LNCaP clone FGC (cell line): ENCODE measurements around the gene PRKG1.

Experiments
- DNase-seq: peaks from one replicate; pipeline ENCODE4 v3.0.0-alpha.2; 2011; ENCODE audit warnings: low read depth
- H3K4me3 ChIP-seq: 2 replicates; pipeline ENCODE4 v1.5.1; 2011; ENCODE audit warnings: mild to moderate bottlenecking, low read depth, low read length, control low read depth
- CTCF ChIP-seq: IDR thresholded peaks from 2 replicates; pipeline ENCODE4 v1.5.1; 2012; ENCODE audit warnings: mild to moderate bottlenecking; ENCODE audit not compliant: control insufficient read depth, insufficient read depth; ENCODE audit errors: extremely low read depth

Gene PRKG1

GRCh38 chr10:51423121-51423452 is 348.8 kb downstream of the PRKG1 start:
- no peak for TF ChIP-seq CTCF
- no peak overlapping the region for H3K4me3 ChIP-seq
- no peak for DNase-seq

GRCh38 chr10:51425431-51425830 is 351.1 kb downstream of the PRKG1 start:
- TF ChIP-seq CTCF: no peak
- H3K4me3 ChIP-seq: no peak overlapping the region
- DNase-seq: no peak

GRCh38 chr10:51427758-51428157 is 353.5 kb downstream of the PRKG1 start:
- no peak for DNase-seq
- no peak overlapping the region for H3K4me3 ChIP-seq
- no peak for TF ChIP-seq CTCF

- no peak for DNase-seq
- no peak for TF ChIP-seq CTCF
- H3K4me3 ChIP-seq: no peak overlapping the region
These were observed 356.2 kb downstream of the PRKG1 start for GRCh38 chr10:51430506-51430905.

- no peak for DNase-seq
- H3K4me3 ChIP-seq: no peak overlapping the region
- no peak for TF ChIP-seq CTCF
These were observed 359.7 kb downstream of the PRKG1 start for GRCh38 chr10:51433949-51434475.

- TF ChIP-seq CTCF: no peak
- DNase-seq: no peak
- H3K4me3 ChIP-seq: no peak overlapping the region
These were observed 362.5 kb downstream of the PRKG1 start for GRCh38 chr10:51436805-51437204.

GRCh38 chr10:51439645-51440044 is 365.4 kb downstream of the PRKG1 start:
- no peak overlapping the region for H3K4me3 ChIP-seq
- DNase-seq: peak; percentile 8
- TF ChIP-seq CTCF: no peak
